Measurements from ENCODE around the gene FAM193B. TPM values are rescaled to one million over a fixed set of nuclear protein-coding genes. Genes with fewer than 3 reads are reported as not detected.
"Not testable (repeated sequence)": the region's sequence is repeated elsewhere in the genome, so short reads cannot be mapped to it uniquely, and the experiment has no call there.

Gene FAM193B
- polyA plus RNA-seq, 4 donors, result 68.7 to 99.1 (median 75.3) TPM

DNA sequence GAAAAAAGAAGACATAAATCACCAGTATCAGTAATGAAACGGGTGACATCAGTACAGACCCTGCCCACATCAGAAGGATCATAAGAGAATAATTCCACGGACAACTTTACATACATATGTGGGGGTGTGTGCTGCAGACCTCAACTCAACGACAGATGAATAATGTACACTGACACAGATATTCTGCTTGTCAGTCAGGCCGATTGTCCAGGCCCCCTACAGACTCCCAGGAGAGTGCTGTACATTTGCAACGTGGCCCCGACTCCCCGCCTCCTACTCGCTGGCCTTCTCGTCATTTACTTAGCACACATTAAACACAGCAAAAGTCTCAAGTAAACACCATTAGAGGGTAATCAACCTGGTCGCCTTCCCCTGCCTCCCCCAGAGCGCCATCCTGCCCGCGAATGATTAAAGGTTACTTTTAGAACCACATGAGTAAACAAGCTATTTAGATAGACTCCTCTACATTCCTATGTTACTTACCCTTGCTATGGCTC lies 34.1 kb upstream of the FAM193B start:
- DNase-seq (ENCODE audit: low read depth in 4 of 4, low spot score in 3 of 4), result no peak

DNA sequence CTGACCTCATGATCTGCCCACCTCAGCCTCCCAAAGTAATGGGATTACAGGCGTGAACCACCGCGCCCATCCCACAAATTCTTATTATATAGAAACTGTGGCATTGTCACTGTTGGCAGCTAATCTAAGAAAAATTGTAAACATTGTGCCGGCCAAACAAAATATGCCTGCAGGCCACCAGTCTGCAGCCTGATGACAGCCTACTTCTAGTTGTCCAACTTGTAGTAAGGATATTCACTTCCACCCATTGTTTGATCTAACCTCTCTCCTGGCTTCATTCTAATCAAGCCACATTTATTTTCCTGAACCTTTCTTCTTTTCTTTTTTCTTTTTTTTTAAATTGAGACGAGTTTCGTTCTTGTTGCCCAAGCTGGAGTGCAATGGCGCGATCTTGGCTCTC lies 24.0 kb upstream of the FAM193B start:
- DNase-seq (ENCODE audit: low read depth in 4 of 4, low spot score in 3 of 4), result no peak

GRCh38 chr5:177576169-177576568 lies 21.8 kb upstream of the FAM193B start:
- DNase-seq (ENCODE audit: low read depth in 4 of 4, low spot score in 3 of 4), result no peak

GRCh38 chr5:177575488-177575887 lies 21.1 kb upstream of the FAM193B start:
- DNase-seq (ENCODE audit: low read depth in 4 of 4, low spot score in 3 of 4), result no peak

GRCh38 chr5:177569894-177570293 lies 15.5 kb upstream of the FAM193B start:
- DNase-seq (ENCODE audit: low read depth in 4 of 4, low spot score in 3 of 4), result no peak

DNA sequence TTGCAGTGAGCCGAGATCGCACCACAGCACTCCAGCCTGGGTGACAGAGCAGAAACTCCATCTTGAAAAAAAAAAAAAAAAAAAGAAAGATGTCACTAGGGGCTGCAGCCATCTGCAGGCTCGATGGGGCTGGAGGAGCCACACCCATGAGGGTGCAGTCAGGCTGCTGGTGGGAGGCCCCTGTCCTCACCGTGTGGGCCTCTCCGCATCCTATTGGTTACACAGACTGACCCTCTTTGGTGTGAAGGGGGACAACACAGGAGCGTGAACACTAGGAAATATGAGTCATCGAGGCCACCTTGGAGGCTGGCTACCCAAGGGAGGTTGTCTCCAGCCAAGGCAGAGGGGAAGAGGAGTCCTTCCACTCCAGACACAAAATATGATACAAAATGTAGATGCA lies 14.0 kb upstream of the FAM193B start:
- no peak for DNase-seq (ENCODE audit: low read depth in 4 of 4, low spot score in 3 of 4)

- no peak for DNase-seq (ENCODE audit: low read depth in 4 of 4, low spot score in 3 of 4)
Measured at GRCh38 chr5:177565046-177565445, 10.7 kb upstream of the FAM193B start.

DNA sequence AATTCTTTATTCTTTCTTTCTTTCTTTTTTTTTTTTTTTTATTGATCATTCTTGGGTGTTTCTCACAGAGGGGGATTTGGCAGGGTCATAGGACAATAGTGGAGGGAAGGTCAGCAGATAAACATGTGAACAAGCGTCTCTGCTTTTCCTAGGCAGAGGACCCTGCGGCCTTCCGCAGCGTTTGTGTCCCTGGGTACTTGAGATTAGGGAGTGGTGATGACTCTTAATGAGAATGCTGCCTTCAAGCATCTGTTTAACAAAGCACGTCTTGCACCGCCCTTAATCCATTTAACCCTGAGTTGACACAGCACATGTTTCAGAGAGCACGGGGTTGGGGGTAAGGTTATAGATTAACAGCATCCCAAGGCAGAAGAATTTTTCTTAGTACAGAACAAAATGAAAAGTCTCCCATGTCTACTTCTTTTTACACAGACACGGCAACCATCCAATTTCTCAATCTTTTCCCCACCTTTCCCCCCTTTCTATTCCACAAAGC lies 5.1 kb upstream of the FAM193B start:
- not testable (repeated sequence) for DNase-seq (ENCODE audit: low read depth in 4 of 4, low spot score in 3 of 4)

- DNase-seq (ENCODE audit: low read depth in 4 of 4, low spot score in 3 of 4), result no peak
Measured at GRCh38 chr5:177557796-177558195, 3.4 kb upstream of the FAM193B start.

DNA sequence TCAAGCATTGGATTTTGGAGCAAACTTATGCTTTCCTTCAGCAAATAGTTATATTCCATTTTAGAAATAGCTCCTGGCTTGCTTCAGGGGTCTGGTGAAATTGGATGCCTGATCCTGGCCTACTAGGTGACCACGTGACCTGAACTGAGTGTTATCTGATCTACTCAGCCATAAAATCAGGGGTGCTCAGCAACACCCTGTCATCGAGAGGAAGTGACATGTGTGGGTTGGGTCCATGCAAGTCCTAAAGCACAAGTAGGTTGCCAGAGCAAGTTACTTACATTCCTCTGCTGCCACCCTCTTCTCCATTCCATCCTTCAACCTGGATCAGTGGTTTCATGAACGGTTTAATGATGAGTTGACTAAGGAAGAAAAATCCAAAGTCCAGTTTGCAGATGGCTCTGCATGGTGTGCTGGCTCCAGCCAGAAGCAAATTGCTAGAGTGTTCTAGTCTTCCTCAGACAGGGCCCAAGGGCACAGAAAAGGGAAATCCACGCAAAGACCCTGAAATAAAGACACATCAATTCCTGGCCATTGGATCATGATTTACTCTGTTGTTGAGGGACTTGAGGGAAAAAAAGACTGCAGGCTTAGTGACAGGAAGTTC lies 2.8 kb upstream of the FAM193B start:
- DNase-seq (ENCODE audit: low read depth in 4 of 4, low spot score in 3 of 4), result no peak

GRCh38 chr5:177555665-177556064 lies 1.3 kb upstream of the FAM193B start:
- DNase-seq (ENCODE audit: low read depth in 4 of 4, low spot score in 3 of 4), result no peak

GRCh38 chr5:177555228-177555627 lies 865 bp upstream of the FAM193B start:
- no peak for DNase-seq (ENCODE audit: low read depth in 4 of 4, low spot score in 3 of 4)

- DNase-seq (ENCODE audit: low read depth in 4 of 4, low spot score in 3 of 4), result peak in 1 of 4 donors; percentile 20
Measured at GRCh38 chr5:177553671-177554429, 513 bp downstream of the FAM193B start.

- no peak for DNase-seq (ENCODE audit: low read depth in 4 of 4, low spot score in 3 of 4)
Measured at GRCh38 chr5:177552839-177553455, 1.4 kb downstream of the FAM193B start.

GRCh38 chr5:177550122-177550521 lies 4.2 kb downstream of the FAM193B start:
- DNase-seq (ENCODE audit: low read depth in 4 of 4, low spot score in 3 of 4), result no peak

GRCh38 chr5:177548495-177548894 lies 5.9 kb downstream of the FAM193B start:
- no peak for DNase-seq (ENCODE audit: low read depth in 4 of 4, low spot score in 3 of 4)

DNA sequence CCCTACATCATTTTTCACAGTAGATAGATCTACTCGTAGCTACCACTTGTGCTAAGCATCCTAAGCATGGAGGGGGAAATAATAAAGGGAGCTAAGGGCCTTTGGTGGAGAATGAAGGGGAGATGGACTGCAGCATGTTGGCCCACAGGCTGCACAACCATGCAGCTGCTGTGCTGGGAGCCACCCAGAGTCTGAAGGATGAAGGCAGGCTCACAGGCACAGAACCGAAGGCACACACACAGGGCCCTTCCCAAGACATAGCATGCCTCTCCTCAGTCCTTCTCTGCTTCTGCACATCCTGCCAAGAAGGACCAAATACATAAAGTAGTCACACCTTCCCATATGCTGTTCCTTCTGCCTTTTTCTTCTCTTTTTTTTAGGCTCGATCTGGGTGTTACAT lies 6.6 kb downstream of the FAM193B start:
- no peak for DNase-seq (ENCODE audit: low read depth in 4 of 4, low spot score in 3 of 4)

GRCh38 chr5:177546258-177546741 lies 8.1 kb downstream of the FAM193B start:
- no peak for DNase-seq (ENCODE audit: low read depth in 4 of 4, low spot score in 3 of 4)

- no peak for DNase-seq (ENCODE audit: low read depth in 4 of 4, low spot score in 3 of 4)
Measured at GRCh38 chr5:177545487-177546257, 8.7 kb downstream of the FAM193B start.

GRCh38 chr5:177542816-177543465 lies 11.4 kb downstream of the FAM193B start:
- no peak for DNase-seq (ENCODE audit: low read depth in 4 of 4, low spot score in 3 of 4)

All from right renal pelvis (tissue), 4 donors.